MM.1S (cell line): ENCODE data around the gene YTHDF1.

Experiments
- DNase-seq: peaks from one replicate; pipeline ENCODE4 v3.0.0-alpha.2; 2015
- H2AFZ ChIP-seq: fragments of 300-600 bp; sonication (generic); 2 replicates; pipeline ENCODE4 v1.6.0; 2016; ENCODE audit warnings: antibody characterized with exemption, low read length
- H3F3A ChIP-seq: fragments of 300-600 bp; sonication (generic); 2 replicates; pipeline ENCODE4 v1.6.1; 2016; ENCODE audit warnings: mild to moderate bottlenecking, antibody characterized with exemption, low read length, moderate library complexity, mixed read lengths; ENCODE audit not compliant: insufficient read depth
- H3K27ac ChIP-seq: fragments of 300-600 bp; sonication (generic); 2 replicates; pipeline ENCODE4 v1.5.1; 2016; ENCODE audit warnings: mild to moderate bottlenecking, low read length
- H3K27me3 ChIP-seq: fragments of 300-600 bp; sonication (generic); replicated peaks from 2 replicates; pipeline ENCODE4 v1.6.0; 2016; ENCODE audit warnings: low read length; ENCODE audit not compliant: insufficient read depth
- H3K36me3 ChIP-seq: fragments of 300-600 bp; sonication (generic); replicated peaks from 2 replicates; pipeline ENCODE4 v1.6.1; 2016; ENCODE audit warnings: mild to moderate bottlenecking, low read length, mixed read lengths; ENCODE audit not compliant: insufficient read depth
- H3K4me1 ChIP-seq: fragments of 300-600 bp; sonication (generic); 2 replicates; pipeline ENCODE4 v1.6.1; 2016; ENCODE audit warnings: low read length, mixed read lengths
- H3K4me2 ChIP-seq: fragments of 300-600 bp; sonication (generic); 2 replicates; pipeline ENCODE4 v1.6.0; 2016; ENCODE audit warnings: low read depth, low read length
- H3K4me3 ChIP-seq: fragments of 300-600 bp; sonication (generic); 2 replicates; pipeline ENCODE4 v1.5.1; 2016; ENCODE audit warnings: low read length, mixed read lengths
- H3K79me2 ChIP-seq: fragments of 300-600 bp; sonication (generic); 2 replicates; pipeline ENCODE4 v1.6.1; 2016; ENCODE audit warnings: mixed run types, low read length, mixed read lengths
- H3K9ac ChIP-seq: fragments of 300-600 bp; sonication (generic); 2 replicates; pipeline ENCODE4 v1.6.1; 2016; ENCODE audit warnings: low read length, mixed read lengths
- H3K9me2 ChIP-seq: fragments of 300-600 bp; sonication (generic); replicated peaks from 2 replicates; pipeline ENCODE4 v1.6.1; 2016; ENCODE audit warnings: mild to moderate bottlenecking, low read length, mixed read lengths; ENCODE audit not compliant: insufficient read depth
- H3K9me3 ChIP-seq: fragments of 300-600 bp; sonication (generic); replicated peaks from 2 replicates; pipeline ENCODE4 v1.6.1; 2016; ENCODE audit warnings: mild to moderate bottlenecking, low read length, mixed read lengths; ENCODE audit not compliant: insufficient read depth
- H4K20me1 ChIP-seq: fragments of 300-600 bp; sonication (generic); 2 replicates; pipeline ENCODE4 v1.6.1; 2016; ENCODE audit warnings: mild to moderate bottlenecking, low read length, moderate library complexity, mixed read lengths; ENCODE audit not compliant: insufficient read depth
- EZH2 ChIP-seq: fragments of 300-600 bp; sonication (generic); optimal IDR thresholded peaks from 2 replicates; pipeline ENCODE3; 2017; ENCODE audit warnings: low read depth, mild to moderate bottlenecking, antibody characterized with exemption, low read length, mixed read lengths
- EZH2phosphoT487 ChIP-seq: fragments of 300-600 bp; sonication (generic); IDR thresholded peaks from 2 replicates; pipeline ENCODE4 v1.6.1; 2018; ENCODE audit warnings: antibody characterized with exemption, low read length
- TF ChIP-seq, protein P1 (sequence below): fragments of 300-600 bp; sonication (generic); IDR thresholded peaks from 2 replicates; pipeline ENCODE4 v1.5.1; 2016; ENCODE audit warnings: antibody characterized with exemption, low read length, mixed read lengths

The YTHDF1 gene

DNA sequence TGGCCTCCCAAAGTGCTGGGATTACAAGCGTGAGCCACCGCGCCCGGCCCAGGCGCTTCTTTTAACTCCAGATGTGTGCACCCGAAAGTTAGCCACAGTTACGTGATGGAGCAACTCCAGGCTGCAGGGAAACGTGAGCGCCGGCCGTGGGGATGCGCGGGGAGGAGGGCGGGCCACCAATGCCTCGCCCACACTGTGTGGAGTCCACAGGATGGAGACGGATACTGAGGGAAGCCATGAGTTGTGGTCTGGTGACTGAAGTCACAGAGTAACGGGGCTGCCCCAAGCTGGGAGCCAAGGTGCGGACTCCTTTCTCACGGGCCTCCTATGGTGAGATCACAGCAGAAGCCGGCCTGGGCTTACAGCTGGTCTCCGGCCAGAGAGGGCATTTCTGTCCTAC lies 23.2 kb downstream of the YTHDF1 start:
- DNase-seq = no peak
- H3K9ac ChIP-seq = no peak overlapping the region
- no peaks in the 10 kb centered on the region for H3K9me3 ChIP-seq
- no peaks in the 10 kb centered on the region for H3K4me1 ChIP-seq
- peaks cover 5% of the 10 kb centered on the region; the same call in 1 of the 2 replicates for H3K36me3 ChIP-seq
- TF ChIP-seq EZH2 = no peak
- no peak for TF ChIP-seq EZH2phosphoT487
- TF ChIP-seq, protein P1, sequence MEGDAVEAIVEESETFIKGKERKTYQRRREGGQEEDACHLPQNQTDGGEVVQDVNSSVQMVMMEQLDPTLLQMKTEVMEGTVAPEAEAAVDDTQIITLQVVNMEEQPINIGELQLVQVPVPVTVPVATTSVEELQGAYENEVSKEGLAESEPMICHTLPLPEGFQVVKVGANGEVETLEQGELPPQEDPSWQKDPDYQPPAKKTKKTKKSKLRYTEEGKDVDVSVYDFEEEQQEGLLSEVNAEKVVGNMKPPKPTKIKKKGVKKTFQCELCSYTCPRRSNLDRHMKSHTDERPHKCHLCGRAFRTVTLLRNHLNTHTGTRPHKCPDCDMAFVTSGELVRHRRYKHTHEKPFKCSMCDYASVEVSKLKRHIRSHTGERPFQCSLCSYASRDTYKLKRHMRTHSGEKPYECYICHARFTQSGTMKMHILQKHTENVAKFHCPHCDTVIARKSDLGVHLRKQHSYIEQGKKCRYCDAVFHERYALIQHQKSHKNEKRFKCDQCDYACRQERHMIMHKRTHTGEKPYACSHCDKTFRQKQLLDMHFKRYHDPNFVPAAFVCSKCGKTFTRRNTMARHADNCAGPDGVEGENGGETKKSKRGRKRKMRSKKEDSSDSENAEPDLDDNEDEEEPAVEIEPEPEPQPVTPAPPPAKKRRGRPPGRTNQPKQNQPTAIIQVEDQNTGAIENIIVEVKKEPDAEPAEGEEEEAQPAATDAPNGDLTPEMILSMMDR = no peak
- no peak overlapping the region for H2AFZ ChIP-seq
- H3K4me3 ChIP-seq = no peak overlapping the region
- H3K79me2 ChIP-seq = peaks cover 14% of the 10 kb centered on the region
- no peak overlapping the region for H3K27ac ChIP-seq
- H3K27me3 ChIP-seq = no peaks in the 10 kb centered on the region
- no peaks in the 10 kb centered on the region for H3K9me2 ChIP-seq
- peaks cover 17% of the 10 kb centered on the region for H4K20me1 ChIP-seq
- H3F3A ChIP-seq = no peaks in the 10 kb centered on the region
- H3K4me2 ChIP-seq = no peak overlapping the region

GRCh38 chr20:63191400-63191799 lies 24.5 kb downstream of the YTHDF1 start:
- Histone ChIP-seq H3K36me3 (peaks cover 5% of the 10 kb centered on the region; the same call in 1 of the 2 replicates), H3K9me2 (no peaks in the 10 kb centered on the region), H3K4me3 (no peak overlapping the region), H3K9ac (no peak overlapping the region), H4K20me1 (0 out of 2 replicates have a peak, but pooled peaks cover 6% of the 10 kb centered on the region), H3F3A (no peaks in the 10 kb centered on the region), H3K79me2 (peaks cover under 1% of the 10 kb centered on the region; the same call in 1 of the 2 replicates), H3K4me2 (no peak overlapping the region), H3K4me1 (no peaks in the 10 kb centered on the region), H3K27me3 (no peaks in the 10 kb centered on the region), H3K27ac (no peak overlapping the region), H3K9me3 (no peaks in the 10 kb centered on the region), H2AFZ (no peak overlapping the region)
- TF ChIP-seq, protein P1 = no peak
- TF ChIP-seq EZH2phosphoT487 = no peak
- no peak for TF ChIP-seq EZH2
- DNase-seq = no peak

- Histone ChIP-seq H3F3A (no peaks in the 10 kb centered on the region), H2AFZ (no peak overlapping the region), H3K4me1 (no peaks in the 10 kb centered on the region), H3K79me2 (no peaks in the 10 kb centered on the region), H3K4me2 (no peak overlapping the region), H3K27me3 (no peaks in the 10 kb centered on the region), H3K4me3 (no peak overlapping the region), H3K27ac (no peak overlapping the region), H4K20me1 (0 out of 2 replicates have a peak, but pooled peaks cover 6% of the 10 kb centered on the region), H3K36me3 (peaks cover 3% of the 10 kb centered on the region; the same call in 1 of the 2 replicates), H3K9me2 (no peaks in the 10 kb centered on the region), H3K9me3 (no peaks in the 10 kb centered on the region), H3K9ac (no peak overlapping the region)
- TF ChIP-seq, protein P1 = no peak
- no peak for TF ChIP-seq EZH2phosphoT487
- no peak for TF ChIP-seq EZH2
- DNase-seq = no peak
Observed at GRCh38 chr20:63190828-63191227, 25.1 kb downstream of the YTHDF1 start.
